ENCODE data around the gene PITX2.

GRCh38 chr4:110660755-110661154 is 37.9 kb upstream of the PITX2 start:
- TF ChIP-seq PREB (CRISPR knock-in tag; IDR thresholded peaks at IDR 0.05; ENCODE audit: borderline replicate concordance) (no peak), PRRX2 (CRISPR knock-in tag; IDR thresholded peaks at IDR 0.05) (no peak), USF1 (CRISPR knock-in tag; IDR thresholded peaks at IDR 0.05) (no peak), CTCF (IDR thresholded peaks at IDR 0.05) (no peak), CREM (CRISPR knock-in tag; IDR thresholded peaks at IDR 0.05) (no peak), FOXJ3 (CRISPR knock-in tag; IDR thresholded peaks at IDR 0.05; ENCODE audit: borderline replicate concordance) (no peak), SP1 (CRISPR knock-in tag; conservative IDR thresholded peaks at IDR 0.05) (no peak), ATF2 (CRISPR knock-in tag; IDR thresholded peaks at IDR 0.05; ENCODE audit: borderline replicate concordance, low read depth) (no peak), PRDM15 (CRISPR knock-in tag; IDR thresholded peaks at IDR 0.05) (no peak), NFATC4 (CRISPR knock-in tag; IDR thresholded peaks at IDR 0.05) (no peak), CBFB (CRISPR knock-in tag; IDR thresholded peaks at IDR 0.05; ENCODE audit: low read depth) (no peak), ZBTB43 (CRISPR knock-in tag; IDR thresholded peaks at IDR 0.05) (no peak), E2F4 (CRISPR knock-in tag; IDR thresholded peaks at IDR 0.05; ENCODE audit: borderline replicate concordance, low read depth) (no peak)
